K562 (cell line): ENCODE measurements around the gene KPNA1. TPM values are rescaled to one million over a fixed set of nuclear protein-coding genes. Genes with fewer than 3 reads are reported as not detected.
A peak's percentile ranks its signal among the peaks of the same experiment; 100 is the strongest.

ENCODE experiments used
- ARID1B ChIP-seq: fragments of 450-650 bp; IDR thresholded peaks from 2 replicates; pipeline ENCODE4 v1.6.1; 2016; ENCODE audit warnings: antibody characterized with exemption, mild to moderate bottlenecking, inconsistent platforms
- BMI1 ChIP-seq: fragments of 150-350 bp; IDR thresholded peaks from 2 replicates; pipeline ENCODE4 v1.6.1; 2014; ENCODE audit warnings: low read length
- CBFA2T2 ChIP-seq: fragments of 450-650 bp; conservative IDR thresholded peaks from 2 replicates; pipeline ENCODE4 v1.6.1; 2017; ENCODE audit warnings: mild to moderate bottlenecking
- FIP1L1 ChIP-seq: fragments of 200-400 bp; formaldehyde crosslinking; IDR thresholded peaks from 2 replicates; pipeline ENCODE4 v1.6.1; 2018; ENCODE audit warnings: mild to moderate bottlenecking, low read depth, low read length; ENCODE audit not compliant: poor library complexity, severe bottlenecking
- FOXM1 ChIP-seq, 2 experiments: fragments of 450-650 bp in 1 of 2; sonication (generic) in 1 of 2; formaldehyde crosslinking in 1 of 2; IDR thresholded peaks; 2 replicates each; pipeline versions ENCODE4 v1.6.1 to v1.9.0; 2017 to 2022; ENCODE audit warnings: low read depth in 2 of 2, mild to moderate bottlenecking in 2 of 2, missing genetic modification reagents in 1 of 2, moderate library complexity in 1 of 2
- MBD1 ChIP-seq: fragments of 250-450 bp; sonication (Bioruptor Pico); IDR thresholded peaks from 2 replicates; pipeline ENCODE4 v1.8.0; 2022; ENCODE audit warnings: inconsistent platforms
- NCOR1 ChIP-seq: fragments of 450-650 bp; IDR thresholded peaks from 2 replicates; pipeline ENCODE4 v1.6.1; 2016; ENCODE audit warnings: mild to moderate bottlenecking, moderate library complexity
- NFXL1 ChIP-seq: fragments of 450-650 bp; formaldehyde crosslinking; IDR thresholded peaks from 2 replicates; pipeline ENCODE4 v1.4.0; 2021; ENCODE audit warnings: mild to moderate bottlenecking
- ZC3H8 ChIP-seq: fragments of 450-650 bp; IDR thresholded peaks from 2 replicates; pipeline ENCODE4 v1.6.1; 2017
- ZNF785 ChIP-seq: fragments of 250-450 bp; sonication (Bioruptor Pico); IDR thresholded peaks from 2 replicates; pipeline ENCODE4 v1.4.0; 2020; ENCODE audit warnings: mild to moderate bottlenecking
- ZNF79 ChIP-seq: fragments of 250-450 bp; sonication (Bioruptor Pico); IDR thresholded peaks from 2 replicates; pipeline ENCODE4 v1.4.0; 2020; ENCODE audit warnings: low read depth, mild to moderate bottlenecking, moderate library complexity
- polyA plus RNA-seq, 8 experiments: library from polyadenylated mRNA; depleted of rRNA in 4 of 8; stranded (reverse) in 5 of 8; unstranded in 3 of 8; fragments of >200 nt; fragmentation: Nextera tagmentation in 2 of 8; fragmentation: Illumina TruSeq in 1 of 8; extraction: Ambion mirVana in 2 of 8; extraction: Trizol in 1 of 8; gene quantifications; 2 replicates each; pipeline versions ENCODE4 v1.2.1 to v1.2.3, GENCODE V29; 2011 to 2014; ENCODE audit warnings: inconsistent platforms in 1 of 8, missing spikeins in 1 of 8
- total RNA-seq, 7 experiments: library from RNA; depleted of rRNA in 6 of 7; stranded (reverse); fragments of >200 nt in 6 of 7; fragmentation: Illumina TruSeq in 2 of 7; extraction: Trizol in 2 of 7; gene quantifications; 2 replicates each; pipeline versions ENCODE4 v1.2.1 to v1.2.3, GENCODE V29; 2011 to 2021; ENCODE audit warnings: low replicate concordance in 1 of 7
- TF ChIP-seq, protein P1 (sequence below): fragments of 250-450 bp; sonication (Bioruptor Pico); IDR thresholded peaks from 2 replicates; pipeline ENCODE4 v1.5.1; 2021; ENCODE audit warnings: mild to moderate bottlenecking
- TF ChIP-seq, protein P2 (sequence below): fragments of 250-450 bp; sonication (Bioruptor Pico); IDR thresholded peaks from 2 replicates; pipeline ENCODE4 v1.5.0; 2021
- TF ChIP-seq, protein P3 (sequence below): fragments of 250-450 bp; sonication (Bioruptor Pico); IDR thresholded peaks from 2 replicates; pipeline ENCODE4 v1.4.0; 2020

The KPNA1 gene
- total and polyA plus RNA-seq, 9 of the 15 experiments (the other 6 are each of a cell fraction or from before 2014, with no cell fraction given) = 9.3 to 53.8 (median 33.5) TPM

DNA sequence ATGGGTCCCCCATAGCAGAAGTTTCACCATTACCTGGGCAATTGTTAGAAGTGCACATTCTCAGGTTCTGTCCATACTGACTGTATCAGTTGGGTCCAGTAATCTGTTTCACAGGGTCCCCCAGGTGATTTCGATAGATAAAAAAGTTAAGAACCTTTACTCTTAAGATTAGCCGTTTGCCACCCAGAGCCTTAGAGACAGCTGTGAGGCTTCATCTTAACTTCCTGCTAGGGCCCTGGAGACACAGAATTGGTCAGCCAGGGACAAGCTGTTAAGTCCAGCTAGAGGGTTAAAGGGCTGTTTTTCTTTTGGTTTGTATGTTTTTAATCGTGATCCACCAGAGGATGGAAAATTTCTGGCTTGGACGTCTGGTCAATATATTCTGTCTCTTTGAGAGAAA is 124.1 kb downstream of the KPNA1 start (continued):
- 0 out of 2 replicates have a peak, but pooled peaks have one; percentile 24 for TF ChIP-seq NCOR1
- TF ChIP-seq BMI1 = no peak
- TF ChIP-seq MBD1 (CRISPR knock-in tag) = no peak
- no peak for TF ChIP-seq ZNF785
- no peak for TF ChIP-seq ZNF79 (CRISPR knock-in tag)
- TF ChIP-seq, protein P1, sequence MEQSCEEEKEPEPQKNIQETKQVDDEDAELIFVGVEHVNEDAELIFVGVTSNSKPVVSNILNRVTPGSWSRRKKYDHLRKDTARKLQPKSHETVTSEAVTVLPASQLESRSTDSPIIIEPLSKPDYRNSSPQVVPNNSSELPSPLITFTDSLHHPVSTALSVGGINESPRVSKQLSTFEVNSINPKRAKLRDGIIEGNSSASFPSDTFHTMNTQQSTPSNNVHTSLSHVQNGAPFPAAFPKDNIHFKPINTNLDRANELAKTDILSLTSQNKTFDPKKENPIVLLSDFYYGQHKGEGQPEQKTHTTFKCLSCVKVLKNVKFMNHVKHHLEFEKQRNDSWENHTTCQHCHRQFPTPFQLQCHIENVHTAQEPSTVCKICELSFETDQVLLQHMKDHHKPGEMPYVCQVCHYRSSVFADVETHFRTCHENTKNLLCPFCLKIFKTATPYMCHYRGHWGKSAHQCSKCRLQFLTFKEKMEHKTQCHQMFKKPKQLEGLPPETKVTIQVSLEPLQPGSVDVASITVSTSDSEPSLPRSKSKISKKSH (CRISPR knock-in tag) = no peak
- TF ChIP-seq ARID1B = peak; percentile 41
- no peak for TF ChIP-seq ZC3H8
- TF ChIP-seq, protein P2, sequence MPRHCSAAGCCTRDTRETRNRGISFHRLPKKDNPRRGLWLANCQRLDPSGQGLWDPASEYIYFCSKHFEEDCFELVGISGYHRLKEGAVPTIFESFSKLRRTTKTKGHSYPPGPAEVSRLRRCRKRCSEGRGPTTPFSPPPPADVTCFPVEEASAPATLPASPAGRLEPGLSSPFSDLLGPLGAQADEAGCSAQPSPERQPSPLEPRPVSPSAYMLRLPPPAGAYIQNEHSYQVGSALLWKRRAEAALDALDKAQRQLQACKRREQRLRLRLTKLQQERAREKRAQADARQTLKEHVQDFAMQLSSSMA (CRISPR knock-in tag) = no peak
- no peak for TF ChIP-seq FIP1L1
- TF ChIP-seq, protein P3, sequence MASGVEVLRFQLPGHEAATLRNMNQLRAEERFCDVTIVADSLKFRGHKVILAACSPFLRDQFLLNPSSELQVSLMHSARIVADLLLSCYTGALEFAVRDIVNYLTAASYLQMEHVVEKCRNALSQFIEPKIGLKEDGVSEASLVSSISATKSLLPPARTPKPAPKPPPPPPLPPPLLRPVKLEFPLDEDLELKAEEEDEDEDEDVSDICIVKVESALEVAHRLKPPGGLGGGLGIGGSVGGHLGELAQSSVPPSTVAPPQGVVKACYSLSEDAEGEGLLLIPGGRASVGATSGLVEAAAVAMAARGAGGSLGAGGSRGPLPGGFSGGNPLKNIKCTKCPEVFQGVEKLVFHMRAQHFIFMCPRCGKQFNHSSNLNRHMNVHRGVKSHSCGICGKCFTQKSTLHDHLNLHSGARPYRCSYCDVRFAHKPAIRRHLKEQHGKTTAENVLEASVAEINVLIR = no peak
- no peak for TF ChIP-seq FOXM1 (IDR thresholded peaks at IDR 0.05; ENCODE audit: low read depth)
- no peak for TF ChIP-seq FOXM1 (CRISPR knock-in tag; IDR thresholded peaks at IDR 0.05; ENCODE audit: low read depth)
- TF ChIP-seq NFXL1 (CRISPR knock-in tag) = no peak
- peak; percentile 54 for TF ChIP-seq CBFA2T2
